Measurements from ENCODE around the gene ASB14. TPM values are rescaled to one million over a fixed set of nuclear protein-coding genes. Genes with fewer than 3 reads are reported as not detected.
"Not testable (repeated sequence)": the region's sequence is repeated elsewhere in the genome, so short reads cannot be mapped to it uniquely, and the experiment has no call there.

ASB14 gene
- total RNA-seq (not detected), total RNA-seq (0 to 0.42 (median 0.06) reads per million in 172 experiments)
- 1.1 TPM for polyA plus RNA-seq (2013, experiment 1 of 2)
- 1.5 TPM for polyA plus RNA-seq (2013, experiment 2 of 2)

GRCh38 chr3:57292159-57292896 lies at the start of gene ASB14:
ASB14 (minus strand) TSS chr3:57292685; CDS start chr3:57292033, 652 bp downstream.
- H3K4me1 Mint-ChIP-seq (ENCODE audit: low read depth) = no peaks in the 10 kb centered on the region
- TF ChIP-seq CTCF (IDR thresholded peaks at IDR 0.05) = no peak
- no peak for DNase-seq
- no peak for ATAC-seq (ENCODE audit: poor library complexity)
- no peak within 1 kb of the TSS for H3K27ac ChIP-seq (ENCODE audit: low read depth in 1 of 2, low read length in 2 of 2)
- no peaks in the 10 kb centered on the region for H3K36me3 Mint-ChIP-seq (ENCODE audit: low read depth)
- H3K27me3 ChIP-seq (ENCODE audit: control insufficient read depth in 1 of 2, insufficient read depth in 2 of 2, low read length in 2 of 2) = peaks cover 0 to 8% of the 10 kb centered on the region in 2 experiments
- H3K4me1 ChIP-seq (ENCODE audit: insufficient read depth, low read length) = no peaks in the 10 kb centered on the region
- H3K36me3 ChIP-seq (ENCODE audit: insufficient read depth, low read length) = no peaks in the 10 kb centered on the region
- peaks cover 29% of the 10 kb centered on the region for H3K27me3 Mint-ChIP-seq
- no peak within 1 kb of the TSS for H3K4me3 Mint-ChIP-seq
- H3K4me3 ChIP-seq (ENCODE audit: low read length) = no peak within 1 kb of the TSS
- intact Hi-C loops (cut with DNase I, micrococcal nuclease) = no loop called here
- POLR2A ChIA-PET = no interaction called here
- no peaks in the 10 kb centered on the region for H3K9me3 Mint-ChIP-seq
- peaks cover 0 to under 1% of the 10 kb centered on the region in 2 experiments for H3K9me3 ChIP-seq (ENCODE audit: control insufficient read depth in 1 of 2, insufficient read depth in 1 of 2, low read length in 2 of 2)
- CTCF ChIA-PET = no interaction called here
- no peak within 1 kb of the TSS for H3K27ac Mint-ChIP-seq

- H3K27me3 Mint-ChIP-seq = peaks cover 23% of the 10 kb centered on the region
- POLR2A ChIA-PET; H3K27me3 ChIP-seq (ENCODE audit: control insufficient read depth in 1 of 2, insufficient read depth in 2 of 2, low read length in 2 of 2); ATAC-seq (ENCODE audit: poor library complexity); H3K27ac ChIP-seq (ENCODE audit: low read depth in 1 of 2, low read length in 2 of 2); H3K27ac Mint-ChIP-seq; DNase-seq; H3K9me3 ChIP-seq (ENCODE audit: control insufficient read depth in 1 of 2, insufficient read depth in 1 of 2, low read length in 2 of 2); H3K4me3 ChIP-seq (ENCODE audit: low read length); H3K36me3 ChIP-seq (ENCODE audit: insufficient read depth, low read length); H3K4me1 Mint-ChIP-seq (ENCODE audit: low read depth); H3K9me3 Mint-ChIP-seq; H3K36me3 Mint-ChIP-seq (ENCODE audit: low read depth); intact Hi-C loops (cut with DNase I, micrococcal nuclease); H3K4me1 ChIP-seq (ENCODE audit: insufficient read depth, low read length); H3K4me3 Mint-ChIP-seq; CTCF ChIA-PET: not testable (repeated sequence)
Observed at GRCh38 chr3:57339071-57339642, 46.7 kb upstream of the ASB14 start.

- DNase-seq, CTCF ChIA-PET: not testable (repeated sequence)
Observed at GRCh38 chr3:57338272-57339070, 46.0 kb upstream of the ASB14 start.

More at GRCh38 chr3:57338272-57339070, 46.0 kb upstream of the ASB14 start:
- peaks cover 23% of the 10 kb centered on the region for H3K27me3 Mint-ChIP-seq
- H3K4me3 Mint-ChIP-seq; intact Hi-C loops (cut with DNase I, micrococcal nuclease); POLR2A ChIA-PET; H3K4me1 ChIP-seq (ENCODE audit: insufficient read depth, low read length); H3K9me3 ChIP-seq (ENCODE audit: control insufficient read depth in 1 of 2, insufficient read depth in 1 of 2, low read length in 2 of 2); H3K9me3 Mint-ChIP-seq; H3K36me3 Mint-ChIP-seq (ENCODE audit: low read depth); H3K27ac Mint-ChIP-seq; H3K27me3 ChIP-seq (ENCODE audit: control insufficient read depth in 1 of 2, insufficient read depth in 2 of 2, low read length in 2 of 2); ATAC-seq (ENCODE audit: poor library complexity); H3K27ac ChIP-seq (ENCODE audit: low read depth in 1 of 2, low read length in 2 of 2); H3K4me3 ChIP-seq (ENCODE audit: low read length); H3K4me1 Mint-ChIP-seq (ENCODE audit: low read depth); H3K36me3 ChIP-seq (ENCODE audit: insufficient read depth, low read length): not testable (repeated sequence)

All from CD4-positive, alpha-beta T cell (primary cell).